KMS-11 (cell line): ENCODE results near the gene MYO3B.

Experiments used
- H2AFZ ChIP-seq: fragments of 200-600 bp; sonication (generic); 2 replicates; pipeline ENCODE4 v1.6.1; 2016; ENCODE audit warnings: antibody characterized with exemption, mixed run types, low read depth
- H3K27ac ChIP-seq: fragments of 200-600 bp; sonication (generic); 2 replicates; pipeline ENCODE4 v1.6.1; 2016; ENCODE audit warnings: mild to moderate bottlenecking, mixed run types
- H3K27me3 ChIP-seq: fragments of 200-600 bp; sonication (generic); 2 replicates; pipeline ENCODE4 v1.6.1; 2017; ENCODE audit warnings: mild to moderate bottlenecking, low read depth, mixed run types, moderate library complexity; ENCODE audit not compliant: insufficient read depth
- H3K36me3 ChIP-seq: fragments of 200-600 bp; sonication (generic); 2 replicates; pipeline ENCODE4 v1.6.1; 2017; ENCODE audit warnings: mild to moderate bottlenecking, mixed run types; ENCODE audit not compliant: insufficient read depth
- H3K4me1 ChIP-seq: fragments of 200-600 bp; sonication (generic); 2 replicates; pipeline ENCODE4 v1.6.1; 2016; ENCODE audit warnings: mild to moderate bottlenecking, low read depth, mixed run types; ENCODE audit not compliant: poor library complexity, severe bottlenecking
- H3K4me2 ChIP-seq: fragments of 200-600 bp; sonication (generic); 2 replicates; pipeline ENCODE4 v1.7.0; 2016; ENCODE audit warnings: mild to moderate bottlenecking, mixed run types
- H3K4me3 ChIP-seq: fragments of 200-600 bp; sonication (generic); IDR thresholded peaks from 2 replicates; pipeline ENCODE4 v1.6.1; 2017; ENCODE audit warnings: low read depth, low read length, mixed read lengths; ENCODE audit not compliant: insufficient read depth
- H3K79me2 ChIP-seq: fragments of 200-600 bp; sonication (generic); 2 replicates; pipeline ENCODE4 v1.6.1; 2016; ENCODE audit warnings: low read depth, mixed run types; ENCODE audit not compliant: insufficient read depth
- H3K9ac ChIP-seq: fragments of 200-600 bp; sonication (generic); 2 replicates; pipeline ENCODE4 v1.6.1; 2016; ENCODE audit warnings: mild to moderate bottlenecking, mixed run types
- H4K20me1 ChIP-seq: fragments of 200-600 bp; sonication (generic); 2 replicates; pipeline ENCODE4 v1.6.1; 2016; ENCODE audit warnings: mild to moderate bottlenecking, mixed run types; ENCODE audit not compliant: insufficient read depth
- TF ChIP-seq, protein P1 (sequence below): fragments of 200-600 bp; sonication (generic); conservative IDR thresholded peaks from 2 replicates; pipeline ENCODE4 v1.6.1; 2017; ENCODE audit warnings: low read depth, mild to moderate bottlenecking, antibody characterized with exemption, low read length, moderate library complexity, mixed read lengths

The MYO3B gene

DNA sequence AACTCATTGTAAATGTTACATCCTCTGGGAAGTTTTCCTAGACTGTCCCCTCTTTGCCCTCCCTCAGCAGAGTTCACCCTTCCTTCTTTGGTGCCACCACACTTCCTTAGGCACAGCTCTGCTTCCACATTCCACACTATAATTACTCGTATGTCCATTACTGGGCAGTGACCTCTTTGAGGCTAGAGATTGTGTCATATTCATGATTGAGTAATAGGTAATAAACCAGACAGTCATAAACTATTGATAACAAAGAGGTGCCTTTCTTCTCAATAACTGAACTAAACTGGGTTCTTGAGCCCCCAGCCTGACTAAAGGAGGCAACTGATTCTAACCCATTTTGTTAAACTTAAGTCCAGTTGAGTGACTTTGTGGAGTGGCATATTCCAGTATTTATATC, 28.3 kb downstream of the MYO3B start:
- no peak overlapping the region for H3K9ac ChIP-seq
- H2AFZ ChIP-seq: no peak overlapping the region
- H3K4me1 ChIP-seq: peaks cover 19% of the 10 kb centered on the region
- TF ChIP-seq, protein P1, sequence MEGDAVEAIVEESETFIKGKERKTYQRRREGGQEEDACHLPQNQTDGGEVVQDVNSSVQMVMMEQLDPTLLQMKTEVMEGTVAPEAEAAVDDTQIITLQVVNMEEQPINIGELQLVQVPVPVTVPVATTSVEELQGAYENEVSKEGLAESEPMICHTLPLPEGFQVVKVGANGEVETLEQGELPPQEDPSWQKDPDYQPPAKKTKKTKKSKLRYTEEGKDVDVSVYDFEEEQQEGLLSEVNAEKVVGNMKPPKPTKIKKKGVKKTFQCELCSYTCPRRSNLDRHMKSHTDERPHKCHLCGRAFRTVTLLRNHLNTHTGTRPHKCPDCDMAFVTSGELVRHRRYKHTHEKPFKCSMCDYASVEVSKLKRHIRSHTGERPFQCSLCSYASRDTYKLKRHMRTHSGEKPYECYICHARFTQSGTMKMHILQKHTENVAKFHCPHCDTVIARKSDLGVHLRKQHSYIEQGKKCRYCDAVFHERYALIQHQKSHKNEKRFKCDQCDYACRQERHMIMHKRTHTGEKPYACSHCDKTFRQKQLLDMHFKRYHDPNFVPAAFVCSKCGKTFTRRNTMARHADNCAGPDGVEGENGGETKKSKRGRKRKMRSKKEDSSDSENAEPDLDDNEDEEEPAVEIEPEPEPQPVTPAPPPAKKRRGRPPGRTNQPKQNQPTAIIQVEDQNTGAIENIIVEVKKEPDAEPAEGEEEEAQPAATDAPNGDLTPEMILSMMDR: no peak
- no peaks in the 10 kb centered on the region for H3K36me3 ChIP-seq
- H3K27ac ChIP-seq: no peak overlapping the region
- H3K4me2 ChIP-seq: no peak overlapping the region
- no peaks in the 10 kb centered on the region for H3K27me3 ChIP-seq
- H3K79me2 ChIP-seq: no peaks in the 10 kb centered on the region
- no peaks in the 10 kb centered on the region for H4K20me1 ChIP-seq
- no peak overlapping the region for H3K4me3 ChIP-seq

DNA sequence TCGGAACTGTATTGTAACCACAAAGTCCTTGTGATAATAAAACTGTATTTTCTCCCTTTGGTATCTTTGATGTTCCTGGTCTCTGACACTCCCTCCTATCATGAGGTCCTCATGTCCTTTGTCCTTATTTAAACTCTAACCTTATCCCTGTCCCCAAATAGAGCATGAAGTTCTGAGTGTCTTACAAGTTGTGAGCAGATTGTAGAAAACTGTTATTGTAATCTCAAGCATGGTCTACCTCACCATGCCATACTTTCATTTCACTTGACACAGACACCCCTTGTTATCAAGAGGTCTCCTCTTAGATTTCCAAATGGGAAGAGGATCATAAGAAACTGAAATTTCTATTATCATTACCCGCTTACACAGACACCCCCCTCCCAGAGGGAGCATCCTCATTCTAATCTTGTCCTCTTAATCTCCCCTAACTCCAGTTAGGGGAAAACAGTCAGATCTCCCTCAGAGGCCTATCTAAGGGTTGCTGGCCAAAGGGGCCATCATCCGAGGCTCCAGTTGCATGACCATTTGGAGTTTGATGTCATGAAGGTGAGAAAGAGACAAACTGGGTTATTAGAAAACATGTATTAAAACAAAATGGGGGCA, 29.0 kb downstream of the MYO3B start:
- Histone ChIP-seq H3K9ac (no peak overlapping the region), H2AFZ (no peak overlapping the region), H3K4me3 (no peak overlapping the region), H4K20me1 (no peaks in the 10 kb centered on the region), H3K4me2 (no peak overlapping the region), H3K4me1 (peaks cover 13% of the 10 kb centered on the region), H3K27ac (no peak overlapping the region), H3K79me2 (no peaks in the 10 kb centered on the region), H3K36me3 (no peaks in the 10 kb centered on the region), H3K27me3 (no peaks in the 10 kb centered on the region)
- TF ChIP-seq, protein P1: no peak

DNA sequence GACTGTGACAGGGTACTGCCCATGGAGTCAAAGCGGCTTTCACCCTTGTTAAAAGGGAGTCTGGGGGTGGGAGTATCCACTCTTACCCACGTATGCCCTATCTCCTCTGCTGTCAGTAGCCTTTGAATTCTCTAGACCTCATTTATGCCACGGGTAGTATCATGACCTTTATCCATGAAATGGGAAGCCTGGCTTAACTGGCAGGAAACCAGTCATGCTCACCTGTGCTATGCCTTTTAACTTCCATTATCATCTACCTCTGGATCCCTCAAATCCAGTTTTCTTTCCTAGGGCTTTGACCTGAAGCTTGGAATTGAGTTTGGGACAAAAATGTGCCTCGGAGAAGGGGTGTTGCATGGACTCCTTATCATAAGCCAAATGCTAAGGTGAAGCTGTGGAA, 30.0 kb downstream of the MYO3B start:
- Histone ChIP-seq H3K36me3 (no peaks in the 10 kb centered on the region), H3K4me1 (peaks cover 3% of the 10 kb centered on the region), H3K27ac (no peak overlapping the region), H3K9ac (no peak overlapping the region), H2AFZ (no peak overlapping the region), H3K27me3 (no peaks in the 10 kb centered on the region), H3K4me3 (no peak overlapping the region), H3K4me2 (no peak overlapping the region), H4K20me1 (no peaks in the 10 kb centered on the region), H3K79me2 (no peaks in the 10 kb centered on the region)
- TF ChIP-seq, protein P1: no peak

DNA sequence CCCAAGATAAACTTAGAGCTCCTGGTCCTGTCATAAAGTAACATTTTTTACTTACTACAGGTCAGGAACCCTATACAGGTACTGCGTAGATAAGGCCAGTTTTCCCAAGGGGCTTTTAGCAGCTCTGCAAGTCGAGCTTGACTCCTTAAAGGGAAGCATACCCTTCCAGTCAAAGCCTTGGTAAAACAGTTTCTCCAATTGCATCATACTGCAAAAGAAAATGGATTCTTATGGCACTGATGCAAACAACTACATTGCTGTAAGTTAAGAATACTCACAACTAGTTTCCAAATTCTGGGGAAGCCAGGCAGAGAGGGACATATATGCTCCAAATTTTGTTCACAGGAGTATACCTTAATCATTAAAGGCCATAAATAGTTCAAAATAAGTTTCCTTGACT, 31.0 kb downstream of the MYO3B start:
- Histone ChIP-seq H3K27me3 (no peaks in the 10 kb centered on the region), H3K4me1 (no peaks in the 10 kb centered on the region), H4K20me1 (no peaks in the 10 kb centered on the region), H3K27ac (no peak overlapping the region), H3K4me2 (no peak overlapping the region), H3K79me2 (no peaks in the 10 kb centered on the region), H3K36me3 (no peaks in the 10 kb centered on the region), H3K9ac (no peak overlapping the region), H2AFZ (no peak overlapping the region), H3K4me3 (no peak overlapping the region)
- TF ChIP-seq, protein P1: no peak
